Ascending aorta (tissue), 2 donors: ENCODE results near the gene ZNF362. TPM values are rescaled to one million over a fixed set of nuclear protein-coding genes. Genes with fewer than 3 reads are reported as not detected.
A peak's percentile ranks its signal among the peaks of the same experiment; 100 is the strongest.

Source experiments
- DNase-seq, 2 donors: peaks; one replicate each; pipeline ENCODE4 v3.0.0-alpha.2; 2019; ENCODE audit warnings: low spot score in 2 of 2
- H3K27ac ChIP-seq, 2 donors: fragments of 200-600 bp; sonication (generic); one replicate each; pipeline ENCODE4 v1.5.1; 2016 to 2017; ENCODE audit warnings: mild to moderate bottlenecking in 1 of 2
- H3K27me3 ChIP-seq: fragments of 200-600 bp; sonication (generic); one replicate; pipeline ENCODE4 v1.5.1; 2017
- H3K36me3 ChIP-seq, 2 donors: fragments of 200-600 bp; sonication (generic); one replicate each; pipeline ENCODE4 v1.5.1; 2016
- H3K4me1 ChIP-seq, 2 donors: fragments of 200-600 bp; sonication (generic); one replicate each; pipeline ENCODE4 v1.5.1; 2016 to 2017; ENCODE audit warnings: mild to moderate bottlenecking in 1 of 2
- H3K4me3 ChIP-seq, 2 donors: fragments of 200-600 bp; sonication (generic); one replicate each; pipeline ENCODE4 v1.5.1; 2016 to 2017; ENCODE audit warnings: mild to moderate bottlenecking in 1 of 2
- H3K9me3 ChIP-seq, 2 donors: fragments of 200-600 bp; sonication (generic); one replicate each; pipeline ENCODE4 v1.5.1; 2016
- CTCF ChIP-seq, 3 experiments: fragments of 200-600 bp in 2 of 3; fragments of 450-650 bp in 1 of 3; sonication (generic) in 2 of 3; IDR thresholded peaks; one replicate each; pipeline ENCODE4 v1.5.1; 2016 to 2019; ENCODE audit warnings: antibody characterized with exemption in 3 of 3, mild to moderate bottlenecking in 1 of 3, moderate library complexity in 1 of 3
- intact Hi-C: fragments of 100-400 bp; cut with DNase I; formaldehyde crosslinking; loops from one replicate; pipeline ENCODE4 v1.15.1; 2023
- total RNA-seq: library from RNA; depleted of rRNA; stranded (reverse); fragments of >200 nt; gene quantifications from one replicate; pipeline ENCODE4 v1.1.0, GENCODE V29; 2016

ZNF362 gene
- total RNA-seq, 1 donor from 2014 or later, result 34.4 TPM

- intact Hi-C loops, result loop anchor here (1.0 to 10.0 kb wide), 5 partner anchors 13 to 1395 kb away; partner anchors contain the start of genes PHC2, TRIM62 and ZSCAN20
- DNase-seq, result peak in 1 of 2 donors; percentile 93
- Histone ChIP-seq H3K4me1 (peaks cover 6 to 23% of the 10 kb centered on the region in 2 donors), H3K4me3 (peak overlapping the region; percentile 71 to 99), H3K9me3 (no peaks in the 10 kb centered on the region), H3K27ac (peak overlapping the region; percentile 81 to 85), H3K36me3 (peaks cover 0 to 4% of the 10 kb centered on the region in 2 donors), H3K27me3 (no peaks in the 10 kb centered on the region)
- no peak for TF ChIP-seq CTCF (IDR thresholded peaks at IDR 0.05)
Measured at GRCh38 chr1:33349778-33350610, 93.7 kb downstream of the ZNF362 start.

Other genes with a start within 250 kb of the ZNF362 start
- 68.4 TPM for gene AK2, start 219.6 kb upstream of the ZNF362 start, total RNA-seq
- gene AZIN2, start 175.3 kb upstream of the ZNF362 start, total RNA-seq, result 3.5 TPM
- gene TRIM62, start 74.4 kb upstream of the ZNF362 start, total RNA-seq, result 18.1 TPM
- gene A3GALT2, start 64.6 kb downstream of the ZNF362 start, total RNA-seq, result not detected
- gene PHC2, start 174.6 kb downstream of the ZNF362 start, total RNA-seq, result 222 TPM
- gene ZSCAN20, start 216.2 kb downstream of the ZNF362 start, total RNA-seq, result 42.6 TPM